ENCODE measurements around the gene CLDN4. TPM values are rescaled to one million over a fixed set of nuclear protein-coding genes. Genes with fewer than 3 reads are reported as not detected.
"Not testable (repeated sequence)": the region's sequence is repeated elsewhere in the genome, so short reads cannot be mapped to it uniquely, and the experiment has no call there.

Gene CLDN4
- total RNA-seq, 2 experiments from 2014 or later, result 0.17 to 0.25 TPM

DNA sequence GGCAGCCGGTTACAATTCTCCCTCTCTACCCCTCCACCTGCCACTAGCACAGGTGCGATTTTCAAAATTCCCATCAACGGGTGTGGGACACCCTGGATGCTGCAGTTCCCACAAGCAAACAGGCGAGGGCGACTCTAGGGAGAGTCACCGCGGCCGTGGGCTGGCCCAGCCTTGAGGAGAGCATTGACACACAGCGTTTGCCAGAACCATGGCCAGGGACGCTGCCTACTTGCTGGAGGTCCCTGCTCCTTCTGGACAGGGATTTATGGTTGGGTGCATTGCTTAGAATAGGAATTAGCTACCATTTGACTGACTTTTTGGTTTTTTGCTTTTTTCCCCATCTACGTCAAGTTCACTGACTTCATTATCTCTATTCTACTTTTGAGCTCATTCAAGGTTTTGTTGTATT, 19.0 kb upstream of the CLDN4 start:
- ATAC-seq (ENCODE audit: low read depth) (peak; percentile 50), DNase-seq (peak; percentile 60)
- Mint-ChIP-seq H3K27ac (no peak overlapping the region), H3K9me3 (no peaks in the 10 kb centered on the region), H3K36me3 (no peaks in the 10 kb centered on the region), H3K27me3 (peaks cover 4% of the 10 kb centered on the region), H3K4me1 (peaks cover 1% of the 10 kb centered on the region), H3K4me3 (no peak overlapping the region)
- POLR2A ChIA-PET, result no interaction called here

DNA sequence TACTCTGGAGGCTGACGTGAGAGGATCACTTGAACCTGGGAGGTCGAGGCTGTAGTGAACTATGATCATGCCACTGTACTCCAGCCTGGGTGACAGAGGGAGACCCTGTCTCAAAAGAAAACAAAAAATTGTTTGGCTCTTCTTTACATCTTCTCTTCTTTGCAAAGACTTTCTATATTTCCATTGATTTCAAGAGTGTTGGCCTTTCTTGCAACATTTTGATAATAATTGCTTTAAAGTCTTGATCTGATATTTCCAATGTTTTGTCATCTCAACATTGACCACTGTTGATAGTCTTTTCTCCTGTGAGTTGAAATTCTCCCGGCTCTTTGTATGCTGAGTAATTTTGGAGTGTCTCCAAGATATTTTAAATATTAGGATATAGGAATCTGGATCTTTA, 17.8 kb upstream of the CLDN4 start:
- Mint-ChIP-seq H3K4me3 (no peak overlapping the region), H3K9me3 (no peaks in the 10 kb centered on the region), H3K4me1 (peaks cover 1% of the 10 kb centered on the region), H3K27ac (no peak overlapping the region), H3K27me3 (peaks cover 6% of the 10 kb centered on the region), H3K36me3 (no peaks in the 10 kb centered on the region)
- ATAC-seq (ENCODE audit: low read depth) (no peak), DNase-seq (no peak)
- POLR2A ChIA-PET, result no interaction called here

DNA sequence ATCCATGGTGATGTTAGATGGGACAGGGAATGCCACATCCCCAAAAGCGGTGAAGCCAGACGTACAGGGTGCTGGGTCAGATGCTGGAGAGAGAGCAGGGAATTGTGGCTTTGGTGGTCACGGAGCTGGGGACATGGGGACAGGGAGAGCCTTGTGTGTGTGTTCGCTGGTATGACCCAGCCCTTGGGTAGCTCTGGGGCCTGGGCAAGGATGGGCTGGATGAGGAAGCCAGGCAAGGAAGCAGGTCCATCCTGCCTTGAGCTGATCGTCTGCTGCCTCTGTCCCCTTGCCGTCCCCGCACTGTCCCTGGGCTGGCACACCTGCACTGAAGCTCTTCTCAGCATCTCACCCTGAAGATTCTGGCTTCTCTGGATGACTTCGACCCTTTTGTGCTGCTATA, 15.4 kb upstream of the CLDN4 start:
- Mint-ChIP-seq H3K9me3 (no peaks in the 10 kb centered on the region), H3K36me3 (no peaks in the 10 kb centered on the region), H3K4me1 (peaks cover 1% of the 10 kb centered on the region), H3K27me3 (peaks cover 6% of the 10 kb centered on the region), H3K4me3 (no peak overlapping the region), H3K27ac (no peak overlapping the region)
- no peak for ATAC-seq (ENCODE audit: low read depth)
- no peak for DNase-seq
- POLR2A ChIA-PET, result no interaction called here

DNA sequence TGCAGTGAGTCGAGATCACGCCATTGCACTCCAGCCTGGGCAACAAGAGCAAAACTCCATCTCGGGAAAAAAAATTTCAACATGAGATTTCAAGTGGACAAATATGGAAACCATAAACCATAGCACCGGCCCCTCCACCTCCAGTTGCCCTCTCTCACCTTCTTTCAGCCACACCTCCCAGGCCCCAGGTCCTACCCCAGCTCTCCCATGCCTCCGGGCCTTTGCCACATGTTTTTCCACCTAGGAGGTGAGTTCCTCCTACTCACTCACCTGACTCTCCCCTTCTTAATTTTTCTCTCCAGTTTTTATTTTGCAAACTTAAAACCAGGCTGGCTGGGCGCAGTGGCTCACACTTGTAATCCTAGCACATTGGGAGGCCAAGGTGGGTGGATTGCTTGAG, 13.7 kb upstream of the CLDN4 start:
- DNase-seq, result no peak
- peaks cover 6% of the 10 kb centered on the region for H3K27me3 Mint-ChIP-seq
- H3K4me3 Mint-ChIP-seq, result no peak overlapping the region
- POLR2A ChIA-PET, result no interaction called here
- ATAC-seq (ENCODE audit: low read depth), result no peak
- H3K9me3 Mint-ChIP-seq, result no peaks in the 10 kb centered on the region
- H3K4me1 Mint-ChIP-seq, result no peaks in the 10 kb centered on the region
- H3K27ac Mint-ChIP-seq, result no peak overlapping the region
- H3K36me3 Mint-ChIP-seq, result no peaks in the 10 kb centered on the region

DNA sequence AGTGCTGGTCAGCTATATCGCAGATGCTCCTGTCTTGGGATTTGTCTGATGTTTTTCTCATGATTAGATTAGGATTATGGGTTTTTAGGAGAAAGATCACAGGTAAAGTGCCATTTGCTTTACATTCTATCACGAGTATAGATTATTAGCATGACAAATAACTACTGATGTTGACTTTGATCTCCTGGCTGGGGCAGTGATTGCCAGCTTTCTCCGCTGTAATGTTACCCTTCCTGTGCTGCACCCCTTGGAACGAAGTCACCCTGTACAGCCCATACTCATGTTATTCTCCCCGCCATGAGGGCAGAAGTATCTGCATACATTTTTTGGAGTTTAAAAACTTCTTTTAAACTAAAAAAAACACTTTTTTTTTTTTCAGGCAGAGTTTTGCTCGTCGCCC, 10.8 kb upstream of the CLDN4 start:
- POLR2A ChIA-PET, result no interaction called here
- H3K27ac Mint-ChIP-seq, result no peak overlapping the region
- no peak for DNase-seq
- H3K4me3 Mint-ChIP-seq, result no peak overlapping the region
- H3K4me1 Mint-ChIP-seq, result no peaks in the 10 kb centered on the region
- H3K27me3 Mint-ChIP-seq, result peaks cover 8% of the 10 kb centered on the region
- no peak for ATAC-seq (ENCODE audit: low read depth)
- no peaks in the 10 kb centered on the region for H3K36me3 Mint-ChIP-seq
- H3K9me3 Mint-ChIP-seq, result no peaks in the 10 kb centered on the region

DNA sequence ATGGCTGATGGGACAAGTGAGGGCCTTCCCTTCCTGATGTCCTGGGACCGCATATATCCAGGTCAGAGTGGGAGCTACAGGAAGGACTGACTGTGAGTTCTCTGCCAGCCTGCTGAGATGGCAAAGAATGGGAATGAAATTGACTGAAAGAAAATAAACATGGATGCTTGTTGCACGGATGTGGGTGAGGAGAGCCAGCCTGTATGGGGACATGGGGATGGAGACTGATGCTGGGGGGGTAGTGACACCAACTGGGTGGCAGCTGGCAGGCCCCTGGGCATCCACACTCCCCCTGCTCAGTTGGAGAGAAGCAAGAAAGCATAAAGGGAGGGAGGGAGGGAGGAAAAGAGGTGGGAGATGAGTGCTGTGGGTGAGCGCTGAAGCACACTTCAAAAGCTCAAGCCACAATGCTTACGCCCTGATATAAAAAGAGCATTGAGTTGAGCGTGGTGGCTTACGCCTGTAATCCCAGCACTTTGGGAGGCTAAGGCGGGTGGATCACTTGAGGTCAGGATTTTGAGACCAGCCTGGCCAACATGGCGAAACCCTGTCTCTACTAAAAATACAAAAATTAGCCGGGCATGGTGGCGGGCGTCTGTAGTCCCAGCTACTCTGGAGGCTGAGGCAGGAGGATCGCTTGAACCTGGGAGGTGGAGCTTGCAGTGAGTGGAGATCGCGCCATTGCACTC, 9.1 kb upstream of the CLDN4 start:
- ATAC-seq (ENCODE audit: low read depth); POLR2A ChIA-PET; H3K4me3 Mint-ChIP-seq; DNase-seq; H3K27ac Mint-ChIP-seq; H3K36me3 Mint-ChIP-seq; H3K4me1 Mint-ChIP-seq; H3K9me3 Mint-ChIP-seq: not testable (repeated sequence)
- peaks cover 17% of the 10 kb centered on the region for H3K27me3 Mint-ChIP-seq

DNA sequence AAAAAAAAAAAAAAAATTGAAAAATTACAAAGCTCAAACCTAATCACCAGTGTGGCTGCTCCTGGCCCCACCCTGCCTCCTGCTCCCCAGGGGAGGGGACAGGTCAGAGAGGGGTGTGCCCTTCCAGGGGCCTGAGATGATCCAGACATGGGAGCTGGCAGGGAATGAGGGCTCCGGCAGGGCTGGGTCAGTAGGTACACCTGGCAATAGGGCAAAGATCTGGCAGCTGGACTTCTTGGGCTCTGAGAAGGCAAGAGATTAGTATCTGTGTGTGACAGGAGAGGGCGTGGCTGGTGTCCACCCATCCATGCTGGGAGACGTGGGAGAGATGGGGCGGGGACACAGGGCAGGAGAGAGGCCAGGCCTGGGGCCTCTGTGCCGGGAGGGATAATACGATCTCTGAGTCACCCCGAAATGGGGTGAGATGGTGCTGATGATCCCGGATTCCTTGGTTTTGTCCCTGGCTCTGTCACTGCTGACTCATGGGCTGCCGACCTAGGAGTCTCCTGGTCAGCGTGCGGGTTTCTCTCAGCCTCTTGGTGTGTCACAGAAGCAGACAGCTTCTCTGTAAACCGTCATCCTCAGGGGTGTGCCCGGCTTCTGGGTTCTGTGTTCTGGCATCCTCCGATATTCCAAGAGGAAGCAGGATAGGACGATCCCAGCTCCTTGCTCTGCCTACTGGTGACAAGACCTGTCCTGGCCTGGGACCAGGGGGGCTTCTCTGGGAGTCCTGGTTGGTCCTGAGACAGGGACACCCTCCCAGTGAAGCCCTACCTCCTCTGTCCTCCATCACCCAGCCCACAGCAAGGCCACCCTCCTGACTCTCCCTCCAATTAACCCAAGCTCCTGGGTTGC, 8.2 kb upstream of the CLDN4 start:
- Mint-ChIP-seq H3K4me1 (peaks cover 11% of the 10 kb centered on the region), H3K4me3 (no peak overlapping the region), H3K36me3 (no peaks in the 10 kb centered on the region), H3K9me3 (no peaks in the 10 kb centered on the region), H3K27ac (no peak overlapping the region), H3K27me3 (peaks cover 21% of the 10 kb centered on the region)
- POLR2A ChIA-PET, result no interaction called here
- ATAC-seq (ENCODE audit: low read depth) (no peak), DNase-seq (no peak)

DNA sequence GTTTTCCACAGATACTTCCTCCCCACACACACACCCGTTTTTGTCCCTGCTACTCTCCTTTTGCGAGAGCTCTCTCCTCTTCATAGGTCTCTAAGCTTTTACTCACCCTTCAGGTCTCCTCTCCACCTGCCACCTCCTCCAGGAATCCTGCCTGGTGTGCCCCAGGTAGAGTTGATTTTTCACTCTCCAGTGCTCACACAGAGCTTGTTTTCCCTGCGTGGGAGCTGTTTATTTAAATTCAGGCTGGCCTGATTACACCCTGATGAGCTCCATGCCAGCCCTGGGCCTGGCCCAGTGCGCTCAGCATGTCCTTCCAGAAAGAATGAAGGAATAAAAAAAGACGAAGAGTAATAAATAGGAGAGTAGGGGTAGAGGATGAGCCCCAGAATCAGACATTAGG, 7.5 kb upstream of the CLDN4 start:
- Mint-ChIP-seq H3K27ac (no peak overlapping the region), H3K4me1 (peaks cover 16% of the 10 kb centered on the region), H3K4me3 (no peak overlapping the region), H3K27me3 (peaks cover 23% of the 10 kb centered on the region), H3K9me3 (no peaks in the 10 kb centered on the region), H3K36me3 (no peaks in the 10 kb centered on the region)
- POLR2A ChIA-PET, result no interaction called here
- DNase-seq, result no peak
- ATAC-seq (ENCODE audit: low read depth), result no peak

DNA sequence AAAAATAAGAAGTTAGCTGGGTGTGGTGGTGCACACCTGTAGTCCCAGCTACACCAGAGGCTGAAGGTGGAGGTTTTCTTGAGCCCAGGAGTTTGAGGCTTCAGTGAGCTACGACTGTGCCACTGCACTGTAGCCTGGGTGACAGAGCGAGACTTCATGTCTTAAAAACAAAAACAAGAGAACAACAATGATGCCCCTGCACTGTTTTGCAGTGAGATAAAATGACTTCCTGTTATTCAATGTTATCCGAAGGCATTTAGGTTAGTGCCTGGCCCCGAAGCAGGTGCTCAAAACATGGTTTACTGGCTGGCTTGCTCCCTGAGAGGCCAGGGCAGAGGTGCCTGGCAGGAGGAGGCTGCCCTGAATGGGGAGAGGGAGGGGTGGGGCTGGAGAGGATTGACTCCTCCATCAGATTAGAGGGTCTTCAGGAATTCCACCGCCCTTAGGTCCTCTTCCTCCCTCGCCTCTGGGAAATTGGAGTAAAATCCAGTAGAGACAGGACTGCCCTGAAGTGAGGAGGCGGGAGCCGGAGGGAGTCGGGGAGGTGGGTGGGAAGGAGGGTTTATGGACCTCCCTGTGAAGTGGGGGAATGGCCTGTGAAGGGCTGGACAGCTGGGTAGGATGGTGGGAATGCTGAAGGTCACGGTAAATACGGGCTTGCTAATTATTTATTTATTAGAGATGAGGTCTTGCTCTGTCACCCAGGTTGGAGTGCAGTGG, 6.8 kb upstream of the CLDN4 start:
- H3K36me3 Mint-ChIP-seq, result no peaks in the 10 kb centered on the region
- POLR2A ChIA-PET, result no interaction called here
- no peak overlapping the region for H3K27ac Mint-ChIP-seq
- peaks cover 21% of the 10 kb centered on the region for H3K4me1 Mint-ChIP-seq
- DNase-seq, result no peak
- H3K27me3 Mint-ChIP-seq, result peaks cover 23% of the 10 kb centered on the region
- H3K9me3 Mint-ChIP-seq, result no peaks in the 10 kb centered on the region
- ATAC-seq (ENCODE audit: low read depth), result no peak
- H3K4me3 Mint-ChIP-seq, result no peak overlapping the region

DNA sequence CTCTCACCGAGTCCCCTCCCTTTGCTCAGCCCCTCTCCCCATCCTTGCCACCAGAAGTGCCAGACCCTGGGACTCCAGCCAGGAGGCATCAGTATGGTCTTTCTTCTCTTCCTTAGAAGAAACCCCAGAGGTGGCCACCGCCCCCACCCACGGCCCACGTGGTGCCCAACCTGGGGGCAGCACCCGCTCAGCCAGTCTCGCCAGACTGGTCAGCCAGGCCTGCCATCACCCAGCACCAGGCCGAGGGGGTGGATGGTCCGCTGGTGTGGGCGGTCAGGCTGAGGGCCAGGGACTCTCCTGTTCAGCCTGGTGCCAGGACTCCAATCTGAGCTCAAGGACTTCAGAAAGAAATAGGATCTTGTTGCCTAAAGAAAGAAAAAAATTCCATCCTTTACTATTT, 5.8 kb upstream of the CLDN4 start:
- no peak overlapping the region for H3K4me3 Mint-ChIP-seq
- H3K27me3 Mint-ChIP-seq, result peaks cover 23% of the 10 kb centered on the region
- POLR2A ChIA-PET, result no interaction called here
- no peaks in the 10 kb centered on the region for H3K9me3 Mint-ChIP-seq
- H3K36me3 Mint-ChIP-seq, result no peaks in the 10 kb centered on the region
- H3K27ac Mint-ChIP-seq, result no peak overlapping the region
- DNase-seq, result no peak
- peaks cover 22% of the 10 kb centered on the region for H3K4me1 Mint-ChIP-seq
- ATAC-seq (ENCODE audit: low read depth), result no peak

DNA sequence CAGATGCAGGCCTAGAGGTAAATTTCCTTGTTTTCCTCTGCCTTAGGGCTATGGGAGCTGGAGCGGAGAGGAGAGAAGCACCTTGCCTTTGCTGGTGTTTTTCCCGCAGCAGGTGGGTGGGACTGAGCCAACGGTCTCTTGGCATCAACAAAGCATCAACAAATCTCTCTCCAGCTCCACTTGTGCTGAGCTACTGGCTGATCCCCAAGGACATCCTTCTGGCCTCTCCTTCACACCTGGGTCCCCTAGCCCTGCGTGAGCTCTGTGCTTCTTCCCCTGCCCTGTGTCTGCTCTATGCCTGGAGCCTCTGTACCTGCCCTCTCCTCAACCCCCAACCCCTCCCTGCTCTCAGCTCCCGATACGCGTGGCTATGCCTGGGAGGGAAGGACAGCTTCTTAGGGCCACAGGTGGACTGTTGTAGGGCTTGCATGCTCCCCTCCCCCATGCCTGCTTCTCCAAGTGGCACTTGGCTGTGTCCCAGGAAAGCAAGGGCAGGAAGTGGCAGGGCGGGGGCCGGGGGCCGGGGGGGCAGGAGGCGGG, 3.2 kb upstream of the CLDN4 start:
- DNase-seq, result no peak
- POLR2A ChIA-PET, result no interaction called here
- H3K9me3 Mint-ChIP-seq, result no peaks in the 10 kb centered on the region
- no peak overlapping the region for H3K4me3 Mint-ChIP-seq
- H3K27me3 Mint-ChIP-seq, result peaks cover 23% of the 10 kb centered on the region
- no peaks in the 10 kb centered on the region for H3K36me3 Mint-ChIP-seq
- no peak overlapping the region for H3K27ac Mint-ChIP-seq
- no peak for ATAC-seq (ENCODE audit: low read depth)
- H3K4me1 Mint-ChIP-seq, result peaks cover 22% of the 10 kb centered on the region

DNA sequence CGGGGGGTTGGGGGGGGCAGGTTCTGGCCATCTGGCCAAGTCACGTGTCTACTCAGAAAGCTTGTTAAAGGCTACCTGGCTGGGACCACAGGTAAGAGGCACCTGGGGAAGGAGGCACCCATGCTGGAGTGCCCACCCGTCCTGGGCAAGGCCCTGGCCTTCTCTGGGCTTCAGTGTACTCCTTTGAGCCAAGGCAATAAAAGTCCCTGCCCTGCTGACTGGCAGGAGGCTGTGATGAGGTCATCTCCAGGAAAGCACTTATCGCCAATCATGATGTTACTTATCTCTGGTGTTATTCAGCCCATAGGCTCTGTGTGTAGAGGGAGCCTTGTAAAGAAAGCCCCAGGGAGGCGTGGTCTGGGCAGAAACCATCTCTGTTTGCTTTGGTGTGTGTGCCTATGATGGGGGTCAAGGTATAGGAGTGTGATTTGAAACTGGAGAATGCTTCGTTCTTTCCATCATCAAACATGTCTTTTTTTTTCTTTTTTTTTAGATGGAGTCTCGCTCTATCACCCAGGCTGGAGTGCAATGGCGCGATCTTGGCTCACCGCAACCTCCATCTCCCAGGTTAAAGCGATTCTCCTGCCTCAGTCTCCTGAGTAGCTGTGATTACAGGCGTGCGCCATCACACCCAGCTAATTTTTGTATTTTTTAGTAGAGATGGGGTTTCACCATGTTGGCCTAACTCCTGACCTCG, 2.5 kb upstream of the CLDN4 start:
- H3K27me3 Mint-ChIP-seq, result peaks cover 23% of the 10 kb centered on the region
- H3K4me3 Mint-ChIP-seq, result no peak overlapping the region
- no peak for DNase-seq
- H3K4me1 Mint-ChIP-seq, result peaks cover 22% of the 10 kb centered on the region
- peak; percentile 52 for ATAC-seq (ENCODE audit: low read depth)
- H3K36me3 Mint-ChIP-seq, result no peaks in the 10 kb centered on the region
- H3K9me3 Mint-ChIP-seq, result no peaks in the 10 kb centered on the region
- POLR2A ChIA-PET, result no interaction called here
- H3K27ac Mint-ChIP-seq, result no peak overlapping the region

DNA sequence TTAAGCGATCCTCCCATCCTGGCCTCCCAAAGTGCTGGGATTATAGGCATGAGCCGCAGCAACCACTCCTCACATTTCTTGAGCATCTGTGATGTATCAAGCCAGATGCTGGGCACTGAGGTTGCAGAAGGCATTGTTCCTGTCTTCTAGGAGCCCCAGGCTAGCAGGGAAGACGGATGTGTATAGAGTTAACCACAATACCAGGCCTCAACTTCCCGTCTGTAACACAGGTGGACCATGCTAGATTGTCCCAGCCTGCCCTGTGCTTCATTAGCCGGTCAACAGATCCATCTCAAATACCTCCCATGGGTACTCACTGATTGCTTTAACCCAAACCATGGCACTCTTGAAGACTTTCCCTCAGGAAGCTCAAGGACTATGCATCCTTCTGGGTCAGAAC, 1.8 kb upstream of the CLDN4 start:
- Mint-ChIP-seq H3K27ac (no peak overlapping the region), H3K4me3 (no peak overlapping the region), H3K9me3 (no peaks in the 10 kb centered on the region), H3K4me1 (peaks cover 24% of the 10 kb centered on the region), H3K27me3 (peaks cover 23% of the 10 kb centered on the region), H3K36me3 (no peaks in the 10 kb centered on the region)
- POLR2A ChIA-PET, result interaction anchor here (0.6 kb wide), 1 partner anchor 21 kb away, joined by 5 read pairs; no protein-coding TSS in a partner anchor
- ATAC-seq (ENCODE audit: low read depth) (no peak), DNase-seq (no peak)
